NCI-H524 treated with DMSO at 0.1 percent for 48 hours (cell line): ENCODE measurements around the gene VPS72.
"Not testable (repeated sequence)": the region's sequence is repeated elsewhere in the genome, so short reads cannot be mapped to it uniquely, and the experiment has no call there.

Source experiments
- DNase-seq: peaks from one replicate; lab custom pipeline; 2025; lab: John Stamatoyannopoulos, UW

The VPS72 gene, protein sequence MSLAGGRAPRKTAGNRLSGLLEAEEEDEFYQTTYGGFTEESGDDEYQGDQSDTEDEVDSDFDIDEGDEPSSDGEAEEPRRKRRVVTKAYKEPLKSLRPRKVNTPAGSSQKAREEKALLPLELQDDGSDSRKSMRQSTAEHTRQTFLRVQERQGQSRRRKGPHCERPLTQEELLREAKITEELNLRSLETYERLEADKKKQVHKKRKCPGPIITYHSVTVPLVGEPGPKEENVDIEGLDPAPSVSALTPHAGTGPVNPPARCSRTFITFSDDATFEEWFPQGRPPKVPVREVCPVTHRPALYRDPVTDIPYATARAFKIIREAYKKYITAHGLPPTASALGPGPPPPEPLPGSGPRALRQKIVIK

DNA sequence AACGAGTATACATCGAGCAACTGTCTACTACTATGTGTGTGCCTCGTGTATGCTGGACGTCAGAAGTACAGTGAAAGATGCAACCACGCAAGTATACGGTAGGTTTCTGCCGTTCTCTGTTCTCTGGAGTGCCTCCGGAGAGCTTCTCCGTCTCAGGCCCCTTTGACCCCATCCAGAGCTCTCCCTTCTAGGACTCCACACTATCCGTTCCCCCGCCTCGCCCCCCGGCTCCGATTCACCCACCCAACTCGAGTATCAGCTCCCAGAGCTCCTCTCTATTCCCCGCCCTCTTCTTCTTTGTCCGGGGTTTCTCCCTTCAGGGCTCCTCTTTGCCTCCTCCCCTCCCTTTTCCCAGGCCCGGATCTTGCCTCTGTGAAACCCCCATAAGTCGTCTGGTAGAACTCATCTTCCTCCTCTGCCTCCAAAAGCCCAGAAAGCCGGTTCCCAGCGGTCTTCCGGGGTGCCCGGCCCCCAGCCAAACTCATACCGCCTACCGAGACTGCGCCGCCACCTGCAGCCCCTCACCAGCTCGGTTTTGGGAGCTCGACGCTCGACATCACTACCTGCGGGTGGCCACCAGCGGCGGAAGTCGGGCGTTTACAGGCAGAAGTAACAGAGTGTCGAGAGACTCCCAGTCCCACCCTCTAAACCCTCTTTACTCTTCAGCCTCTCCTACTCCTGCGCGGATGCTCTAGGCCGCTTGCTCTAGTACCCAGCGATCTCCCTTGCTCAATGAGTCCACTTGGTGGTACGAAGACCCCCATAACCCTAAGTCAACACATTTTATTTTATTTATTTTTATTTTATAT lies at the start of gene VPS72:
Gene VPS72 (minus strand): TSS at position 561 of the 809 bp plus-strand sequence. CDS start 76 bp downstream, at position 485.
- DNase-seq: peak; percentile 49

DNA sequence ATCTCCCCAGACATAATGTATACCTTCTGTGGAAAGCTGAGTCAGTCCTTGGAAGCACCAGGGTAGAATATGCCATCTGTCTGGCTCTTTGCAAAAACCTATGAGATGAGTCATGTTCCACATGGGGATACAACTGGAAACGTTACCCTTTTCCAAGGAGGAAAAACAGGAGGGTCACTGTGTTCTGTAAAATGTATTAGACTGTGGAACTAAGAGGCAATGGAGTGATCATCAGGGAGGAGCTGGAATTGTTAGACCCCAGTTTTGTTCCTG lies 48.4 kb upstream of the VPS72 start:
- peak; percentile 37 for DNase-seq

DNA sequence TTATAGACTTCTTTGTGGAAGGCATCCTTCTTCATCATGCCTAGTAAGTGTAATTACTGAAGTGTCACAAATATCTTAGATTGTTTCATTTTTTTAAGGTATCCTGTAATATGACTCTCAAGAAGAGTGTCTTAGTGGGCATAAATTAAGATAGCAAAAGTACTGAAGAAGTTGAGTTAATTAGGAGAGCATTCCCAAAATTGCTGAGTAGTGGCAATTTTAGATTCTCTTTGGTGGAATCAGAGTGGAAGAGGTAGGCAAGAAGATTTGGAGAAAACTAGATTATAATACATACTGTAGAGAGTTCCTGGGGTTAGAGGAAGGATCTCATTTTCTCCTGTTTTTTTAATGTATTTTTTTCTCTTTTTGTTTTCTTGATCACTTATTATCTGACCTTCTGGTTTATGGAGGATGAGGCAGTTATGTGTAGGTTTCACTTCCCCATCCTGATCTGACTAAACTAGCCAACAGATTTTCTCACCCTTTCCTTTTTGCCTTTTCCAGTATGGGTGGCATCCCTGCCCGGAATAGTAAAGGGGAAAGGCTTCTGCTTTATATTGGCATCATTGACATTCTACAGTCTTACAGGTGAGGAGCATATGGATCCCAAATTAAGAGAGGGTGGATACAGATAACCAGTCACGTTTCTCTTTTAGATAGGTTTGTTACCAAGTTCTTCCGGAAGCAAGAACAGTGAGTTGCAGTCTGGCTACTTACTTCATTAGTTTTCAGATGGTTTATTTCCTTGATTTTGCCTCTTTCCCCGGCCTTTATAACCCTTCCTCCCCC lies 47.9 kb upstream of the VPS72 start:
- no peak for DNase-seq

DNA sequence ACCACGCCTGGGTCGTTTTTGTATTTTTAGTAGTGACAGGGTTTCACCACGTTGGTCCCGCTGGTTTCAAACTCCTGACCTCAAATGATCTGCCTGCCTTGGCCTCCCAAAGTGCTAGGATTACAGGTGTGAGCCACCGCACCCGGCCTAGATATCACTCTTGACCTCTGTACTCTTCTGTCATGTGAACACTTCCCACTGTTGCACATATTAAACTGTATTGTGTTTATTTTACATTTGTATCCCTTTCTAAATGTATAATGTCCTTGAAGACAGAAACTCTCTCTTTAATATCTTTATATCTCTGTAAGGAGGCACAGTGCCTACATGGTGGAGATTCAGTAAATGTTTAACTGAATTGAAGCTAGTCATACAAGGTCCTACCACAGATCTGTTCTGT lies 45.2 kb upstream of the VPS72 start:
- DNase-seq: no peak

DNA sequence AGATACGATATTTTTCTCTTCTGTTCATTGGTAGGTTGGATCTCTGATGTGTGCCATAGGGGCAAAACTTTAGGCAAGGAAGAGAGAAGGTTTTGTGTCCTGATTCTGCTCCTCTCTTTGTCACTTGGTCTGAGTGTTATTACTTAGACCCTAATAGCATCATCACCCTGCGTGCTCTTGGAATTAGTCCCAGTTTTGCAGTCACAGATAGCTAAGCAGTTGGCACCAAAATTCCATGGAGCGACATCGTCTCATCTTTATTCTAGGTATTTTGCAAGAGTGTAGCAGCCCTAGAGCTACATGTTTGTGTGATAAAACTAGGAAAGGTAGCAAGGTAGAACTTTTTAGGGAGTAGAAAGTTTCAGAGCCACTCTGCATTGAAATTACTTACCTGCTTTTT lies 32.1 kb upstream of the VPS72 start:
- no peak for DNase-seq

DNA sequence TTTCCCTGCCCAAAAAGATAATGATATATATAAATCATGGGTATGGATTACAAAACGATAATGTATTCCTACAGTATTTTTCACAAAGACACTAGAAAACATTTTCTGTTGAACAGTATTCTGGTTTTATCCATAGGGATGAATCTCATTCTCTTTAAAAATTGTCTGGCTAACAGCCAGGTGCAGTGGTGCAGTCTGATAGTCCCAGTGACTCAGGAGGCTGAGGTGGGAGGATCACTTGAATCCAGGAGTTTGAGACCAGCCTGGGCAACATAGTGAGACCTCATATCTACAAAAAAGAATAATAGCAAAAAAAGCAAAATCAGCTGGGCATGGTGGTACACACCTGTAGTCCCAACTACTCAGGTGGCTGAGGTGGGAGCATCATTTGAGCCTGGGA lies 31.6 kb upstream of the VPS72 start:
- DNase-seq: no peak

DNA sequence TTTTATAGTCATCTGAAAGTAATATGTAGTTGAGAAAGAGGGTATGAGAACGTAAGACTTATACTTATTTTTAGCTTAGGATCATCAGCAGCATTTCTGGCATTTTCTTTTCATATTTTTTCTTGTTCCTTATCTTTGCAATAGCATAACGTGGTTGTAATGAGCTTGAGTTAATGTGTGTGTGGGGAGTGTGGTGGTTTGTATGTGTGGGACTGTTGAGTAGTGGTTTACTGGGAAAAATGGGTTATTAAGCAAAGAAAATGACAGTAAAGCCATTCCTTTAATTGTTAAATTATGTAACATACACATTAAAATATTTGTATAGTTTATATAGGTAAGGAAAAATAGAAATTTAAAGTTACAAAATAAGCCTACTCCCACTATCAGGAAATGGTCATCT lies 23.6 kb upstream of the VPS72 start:
- DNase-seq: no peak

DNA sequence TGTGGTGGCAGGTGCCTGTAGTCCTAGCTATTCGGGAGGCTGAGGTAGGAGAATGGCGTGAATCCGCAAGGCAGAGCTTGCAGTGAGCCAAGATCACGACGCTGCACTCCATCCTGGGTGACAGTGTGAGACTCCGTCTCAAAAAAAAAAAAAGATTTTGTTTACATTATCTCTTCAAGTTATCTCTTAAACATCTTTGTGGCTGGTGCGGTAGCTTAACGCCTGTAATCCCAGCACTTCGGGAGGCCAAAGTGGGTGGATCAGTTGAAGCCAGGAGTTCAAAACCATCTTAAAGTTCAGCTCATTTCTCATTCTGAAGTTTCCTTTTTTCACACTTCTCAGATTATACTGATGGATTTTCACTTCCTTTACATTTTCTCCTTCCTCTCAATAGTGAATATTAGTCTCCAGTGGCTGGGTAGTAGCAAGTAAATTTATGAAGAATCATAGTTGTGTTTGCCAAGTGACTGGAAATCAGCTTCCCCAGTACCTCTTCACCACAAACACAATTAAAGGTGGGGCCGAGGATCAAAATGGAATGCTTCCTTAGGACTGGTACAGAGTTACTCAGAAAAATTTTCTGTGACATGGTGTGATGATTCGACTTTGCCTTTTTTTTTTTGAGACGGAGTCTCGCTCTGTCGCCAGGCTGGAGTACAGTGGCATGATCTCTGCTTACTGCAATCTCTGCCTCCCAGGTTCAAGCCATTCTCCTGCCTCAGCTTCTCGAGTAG lies 22.1 kb upstream of the VPS72 start:
- DNase-seq: no peak

DNA sequence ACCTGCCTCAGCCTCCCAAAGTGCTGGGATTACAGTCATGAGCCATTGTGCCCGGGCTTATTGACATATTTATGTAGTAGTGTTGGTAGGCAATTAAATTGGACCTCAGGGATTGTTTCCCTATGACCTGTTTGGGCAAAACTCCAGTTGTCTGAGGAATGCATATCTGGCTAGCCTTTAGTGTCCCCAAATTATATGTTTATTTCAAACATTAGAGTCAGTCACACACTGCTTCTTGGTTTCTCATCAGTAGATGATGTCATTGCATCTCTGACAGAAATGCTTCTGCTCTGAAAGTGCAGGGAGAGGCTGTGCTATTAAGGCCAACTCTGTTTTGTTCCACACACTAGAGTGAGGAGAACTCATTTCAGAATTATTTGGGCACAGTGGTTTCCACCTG lies 20.8 kb upstream of the VPS72 start:
- DNase-seq: no peak

DNA sequence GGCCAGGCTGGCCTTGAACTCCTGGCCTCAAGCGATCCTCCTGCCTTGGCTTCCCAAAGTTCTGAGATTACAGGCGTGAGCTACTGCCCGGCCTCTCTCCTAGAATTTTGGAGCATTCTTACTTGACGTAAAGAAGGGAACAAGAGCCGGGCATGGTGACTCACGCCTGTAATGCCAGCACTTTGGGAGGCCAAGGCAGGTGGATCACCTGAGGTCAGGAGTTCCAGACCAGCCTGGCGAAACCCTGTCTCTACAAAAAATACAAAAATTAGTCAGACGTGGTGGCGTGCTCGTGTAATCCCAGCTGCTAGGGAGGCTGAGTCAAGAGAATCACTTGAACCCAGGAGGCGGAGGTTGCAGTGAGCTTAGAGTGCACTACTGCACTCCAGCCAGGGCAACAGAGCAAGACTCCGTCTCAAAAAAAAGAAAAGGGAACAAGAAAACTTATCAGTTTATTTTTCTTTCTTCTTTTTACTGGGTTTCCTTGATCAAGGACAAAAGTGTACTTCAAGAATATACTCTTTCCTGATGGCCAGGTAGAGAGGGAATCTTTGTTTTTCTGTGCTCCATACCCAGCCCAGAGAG lies 15.5 kb upstream of the VPS72 start:
- DNase-seq: not testable (repeated sequence)

DNA sequence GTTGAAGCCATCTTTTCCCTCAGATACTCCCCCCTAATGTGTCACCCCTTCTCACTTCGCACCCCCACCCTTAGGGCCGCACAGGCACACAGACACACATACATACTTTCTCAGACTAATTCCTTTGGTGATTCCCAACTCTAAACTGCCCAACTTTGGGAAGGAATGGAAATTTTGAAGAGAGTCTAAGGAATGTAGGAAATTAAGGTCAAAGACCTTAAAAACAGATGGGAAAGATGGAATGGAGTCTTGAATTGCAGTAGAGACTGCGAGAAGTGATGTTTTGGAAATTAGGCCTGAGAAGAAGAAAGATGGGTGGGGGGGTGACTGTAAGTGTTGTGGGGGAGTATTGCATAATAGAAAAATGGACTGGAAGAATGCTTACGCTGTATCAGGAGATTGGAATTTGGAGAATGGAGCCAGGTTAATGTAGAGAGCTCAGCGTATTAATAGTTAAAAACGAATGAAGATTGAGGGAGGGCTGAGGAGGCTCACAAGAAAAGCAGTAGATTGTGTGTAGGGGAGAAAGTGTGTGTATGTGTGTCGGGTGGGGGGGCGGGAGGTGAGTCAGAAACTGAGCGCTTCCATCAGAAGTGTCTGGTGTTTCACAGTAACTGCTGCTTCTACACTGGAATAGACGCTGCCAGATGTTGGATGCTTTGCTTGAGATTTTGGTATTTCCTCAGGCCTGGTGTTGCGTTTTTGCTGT lies 10.0 kb upstream of the VPS72 start:
- no peak for DNase-seq

DNA sequence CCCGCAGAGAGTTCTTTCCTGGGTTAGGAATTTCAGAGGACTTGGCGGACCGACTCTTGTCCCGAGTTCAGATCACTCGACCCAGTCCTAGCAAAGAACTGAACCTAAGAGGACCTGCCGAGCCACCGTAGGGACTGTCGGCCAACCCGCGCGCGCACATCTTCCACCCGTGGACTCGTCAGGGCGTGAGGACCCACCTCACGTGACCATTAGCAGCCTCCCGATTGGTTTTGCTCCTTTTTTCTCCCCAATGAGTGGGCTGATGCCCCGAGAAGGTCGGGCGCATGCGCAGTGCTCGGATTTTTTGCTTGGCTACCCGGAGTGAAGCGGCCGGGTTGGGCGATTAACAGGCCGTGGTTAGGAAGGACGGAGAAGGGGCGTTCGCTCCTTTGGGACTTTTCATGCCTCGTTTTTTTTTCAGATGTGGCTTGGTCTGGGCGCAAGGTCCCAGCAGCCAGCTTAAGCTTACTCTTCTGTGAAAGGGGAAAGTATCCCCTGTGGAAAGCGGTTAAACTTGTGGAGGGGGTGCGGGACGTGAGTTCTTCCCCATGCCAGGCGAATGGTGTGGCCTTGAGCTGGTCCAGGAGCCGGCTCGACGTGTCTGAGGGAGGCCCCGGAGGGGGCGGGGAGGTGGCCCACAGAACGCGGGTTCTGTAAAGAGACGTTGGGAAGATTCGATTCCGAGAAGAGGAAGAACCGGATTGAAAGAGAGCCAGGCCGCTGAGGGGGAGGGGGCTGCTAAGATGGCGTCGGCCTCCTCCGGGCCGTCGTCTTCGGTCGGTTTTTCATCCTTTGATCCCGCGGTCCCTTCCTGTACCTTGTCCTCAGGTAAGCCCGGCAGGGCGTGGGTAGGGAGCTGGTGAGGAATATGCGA lies 8.5 kb upstream of the VPS72 start, which contains the start of gene PIP5K1A:
Gene PIP5K1A (plus strand): TSS at position 299 of the 874 bp plus-strand sequence. CDS start 445 bp downstream, at position 744.
- peak; percentile 84 for DNase-seq

DNA sequence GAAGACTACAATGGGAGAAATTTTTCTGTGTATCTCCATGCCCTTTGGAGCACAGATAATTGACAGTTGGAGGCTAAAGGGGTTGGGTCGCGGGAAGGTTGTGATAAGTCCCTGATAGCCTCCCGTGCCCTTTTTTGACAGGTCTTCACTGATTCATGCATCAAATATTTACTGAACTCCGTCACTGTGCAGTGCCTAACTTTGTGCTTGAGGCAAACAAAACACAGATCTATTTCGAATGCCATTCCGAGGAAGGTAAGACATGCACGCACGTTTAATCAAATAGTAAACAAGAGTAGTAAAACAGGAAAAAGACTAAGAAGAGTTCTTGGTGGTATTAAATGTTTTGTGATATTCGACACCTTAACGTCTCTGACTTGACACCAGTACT lies 7.9 kb upstream of the VPS72 start:
- DNase-seq: no peak

DNA sequence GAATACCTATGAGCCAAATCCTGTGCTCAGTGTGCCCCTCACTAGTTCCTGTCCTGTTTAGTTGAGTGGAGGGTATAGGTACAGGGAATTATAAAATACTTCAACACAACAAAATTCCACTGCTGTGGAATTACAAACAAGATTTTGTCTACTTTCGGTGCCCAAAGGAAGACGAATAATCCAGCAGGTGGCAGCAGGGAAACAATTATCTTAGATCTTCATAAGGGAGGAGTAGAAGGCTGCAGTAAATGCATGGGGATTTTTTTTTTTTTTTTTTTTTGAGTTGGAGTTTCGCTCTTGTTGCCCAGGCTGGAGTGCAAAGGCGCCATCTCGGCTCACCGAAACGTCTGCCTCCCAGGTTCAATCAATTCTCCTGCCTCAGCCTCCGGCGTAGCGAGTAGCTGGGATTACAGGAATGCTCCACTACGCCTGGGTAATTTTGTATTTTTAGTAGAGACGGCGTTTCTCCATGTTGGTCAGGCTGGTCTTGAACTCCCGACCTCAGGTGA lies 6.3 kb upstream of the VPS72 start:
- peak; percentile 59 for DNase-seq

DNA sequence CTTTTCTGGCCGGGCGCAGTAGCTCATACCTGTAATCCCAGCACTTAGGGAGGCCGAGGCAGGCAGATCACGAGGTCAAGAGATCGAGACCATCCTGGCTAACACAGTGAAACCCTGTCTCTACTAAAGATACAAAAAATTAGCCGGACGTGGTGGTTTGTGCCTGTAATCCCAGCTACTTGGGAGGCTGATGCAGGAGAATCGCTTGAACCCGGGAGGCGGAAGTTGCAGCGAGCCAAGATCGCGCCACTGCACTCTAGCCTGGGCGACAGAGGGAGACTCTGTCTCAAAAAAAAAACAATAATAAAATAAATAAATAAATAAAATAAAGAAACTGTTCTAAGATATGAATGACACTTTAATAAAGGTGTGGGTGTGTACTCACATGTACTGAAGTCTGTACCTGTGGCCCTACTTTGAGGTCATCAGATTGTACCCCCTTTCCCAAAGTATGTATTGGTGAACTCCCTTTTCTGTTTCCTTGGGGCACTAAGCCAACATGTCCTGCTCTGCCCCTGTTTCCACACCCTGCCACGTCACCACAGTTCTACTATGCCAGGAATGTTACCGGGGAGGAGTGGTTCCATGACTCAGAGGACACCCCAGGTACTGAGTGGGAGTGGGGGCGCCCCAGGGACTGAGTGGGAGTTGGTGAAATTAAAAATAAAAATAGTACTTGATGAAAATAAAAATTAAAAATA lies 5.0 kb upstream of the VPS72 start:
- not testable (repeated sequence) for DNase-seq

DNA sequence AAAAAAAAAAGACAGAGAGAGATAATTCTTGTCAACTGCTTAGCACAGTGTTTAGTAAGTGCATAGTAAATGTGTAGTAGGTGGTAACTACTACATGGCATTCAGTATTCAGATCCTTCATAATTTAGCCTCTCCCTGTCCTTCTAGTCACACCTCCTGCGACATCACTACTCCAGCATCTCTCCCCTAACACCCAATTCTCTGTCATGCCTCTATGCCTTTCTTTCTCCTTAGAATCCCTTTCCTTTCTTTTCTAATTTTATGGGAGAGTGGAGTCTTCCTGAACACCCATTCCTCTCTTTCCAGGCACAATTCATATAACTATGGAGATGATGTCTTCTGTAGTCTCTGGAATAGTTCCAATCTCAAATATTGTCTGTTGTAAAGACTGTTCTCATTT lies 3.9 kb upstream of the VPS72 start:
- DNase-seq: no peak

DNA sequence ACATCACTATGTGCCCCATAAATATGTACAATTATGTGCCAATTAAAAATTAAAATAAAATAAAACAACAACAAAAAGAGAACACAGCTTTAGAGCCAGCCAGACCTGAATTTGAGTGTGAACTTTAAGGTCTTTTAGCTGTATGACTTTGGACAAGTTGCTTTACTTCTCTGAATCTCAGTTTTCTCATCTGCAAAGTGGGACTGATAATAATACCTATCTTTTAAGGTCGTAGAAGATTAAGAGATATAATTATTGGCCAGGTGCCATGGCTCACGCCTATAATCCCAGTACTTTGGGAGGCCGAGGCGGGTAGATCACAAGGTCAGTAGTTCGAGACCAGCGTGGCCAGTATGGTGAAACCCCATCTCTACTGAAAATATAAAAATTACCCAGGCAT lies 3.3 kb upstream of the VPS72 start:
- DNase-seq: no peak

DNA sequence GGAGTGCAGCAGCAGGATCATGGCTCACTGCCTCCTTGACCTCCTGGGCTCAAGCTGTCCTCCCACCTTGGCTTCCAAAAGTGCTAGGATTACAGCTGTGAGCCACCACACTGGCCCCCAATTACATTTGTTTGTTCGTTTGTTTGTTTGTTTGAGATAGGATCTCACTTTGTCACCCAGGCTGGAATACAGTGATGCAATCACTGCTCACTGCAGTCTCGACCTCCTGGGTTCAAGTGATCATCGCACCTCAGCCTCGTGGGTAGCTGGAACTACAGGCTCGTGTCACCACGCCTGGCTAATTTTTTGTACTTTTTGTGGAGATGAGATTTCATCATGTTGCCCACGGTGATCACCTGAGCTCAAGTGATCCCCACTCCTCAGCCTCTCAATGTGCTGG lies 2.0 kb upstream of the VPS72 start:
- DNase-seq: no peak

DNA sequence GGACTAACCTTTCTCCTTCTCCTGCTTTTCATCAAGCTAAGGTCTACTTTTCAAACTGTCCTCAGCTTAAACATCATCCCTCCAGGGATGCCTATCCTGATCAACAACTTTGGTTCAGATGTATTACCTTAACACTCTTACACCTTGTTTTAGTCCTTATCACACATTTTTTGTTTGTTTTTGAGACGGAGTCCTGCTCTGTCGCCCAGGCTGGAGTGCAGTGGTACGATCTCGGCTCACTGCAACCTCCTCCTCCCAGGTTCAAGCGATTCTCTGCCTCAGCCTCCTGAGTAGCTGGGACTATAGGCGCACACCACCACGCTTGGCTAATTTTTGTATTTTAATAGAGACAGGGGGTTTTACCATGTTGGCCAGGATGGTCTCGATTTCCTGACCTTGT lies 1.3 kb downstream of the VPS72 start:
- not testable (repeated sequence) for DNase-seq
